22Rv1 (cell line): ENCODE data around the gene DNASE1L3.

Experiments used
- ZFX ChIP-seq: fragments of 450-650 bp; IDR thresholded peaks from 2 replicates; pipeline ENCODE4 v1.6.1; 2017; ENCODE audit warnings: antibody characterized with exemption, borderline replicate concordance
- TF ChIP-seq, protein P1 (sequence below): fragments of 450-650 bp; IDR thresholded peaks from 2 replicates; pipeline ENCODE4 v1.5.1; 2017; ENCODE audit warnings: mild to moderate bottlenecking

DNA sequence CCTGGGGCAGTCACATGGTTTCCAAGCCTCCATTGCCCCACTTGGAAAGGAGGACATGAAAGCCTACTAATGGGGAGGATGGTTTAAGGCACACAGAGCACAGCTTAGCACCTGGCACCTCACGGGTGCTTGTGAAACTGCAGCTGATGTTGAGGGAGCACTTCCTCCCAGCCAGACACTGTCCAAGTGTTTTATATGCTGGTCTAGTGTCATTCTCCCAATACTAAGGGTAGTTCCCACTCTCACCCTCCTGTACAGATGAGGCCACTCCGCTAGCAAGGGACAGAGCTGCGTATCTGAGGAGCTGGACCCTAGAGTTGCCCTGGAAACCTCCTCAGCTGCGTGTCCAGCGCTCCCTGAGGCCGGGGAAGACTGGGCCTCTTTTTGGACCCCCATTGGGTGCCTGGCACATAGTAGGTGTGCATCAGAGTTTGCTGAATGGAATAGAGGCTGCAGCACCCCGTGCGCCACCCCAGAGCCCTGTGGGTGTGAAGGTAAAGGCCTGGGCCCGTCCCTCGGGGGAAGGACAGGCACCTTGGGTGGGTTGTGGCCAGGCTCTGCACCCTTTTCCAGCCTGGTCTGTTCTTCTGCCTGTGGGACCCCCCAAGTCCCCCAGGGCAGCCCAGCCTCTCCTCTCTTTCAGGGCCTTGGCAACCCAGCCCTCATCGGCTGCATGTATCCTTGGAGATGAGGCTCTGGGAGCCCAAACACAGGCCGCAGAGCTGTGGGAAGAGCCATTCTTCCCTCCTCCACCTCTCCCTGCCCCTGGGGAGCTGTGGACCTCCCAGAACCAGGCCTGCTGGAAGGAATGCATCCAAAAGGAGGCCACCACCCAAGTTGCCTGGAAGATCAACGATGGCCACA is 31.3 kb downstream of the DNASE1L3 start:
- TF ChIP-seq, protein P1, sequence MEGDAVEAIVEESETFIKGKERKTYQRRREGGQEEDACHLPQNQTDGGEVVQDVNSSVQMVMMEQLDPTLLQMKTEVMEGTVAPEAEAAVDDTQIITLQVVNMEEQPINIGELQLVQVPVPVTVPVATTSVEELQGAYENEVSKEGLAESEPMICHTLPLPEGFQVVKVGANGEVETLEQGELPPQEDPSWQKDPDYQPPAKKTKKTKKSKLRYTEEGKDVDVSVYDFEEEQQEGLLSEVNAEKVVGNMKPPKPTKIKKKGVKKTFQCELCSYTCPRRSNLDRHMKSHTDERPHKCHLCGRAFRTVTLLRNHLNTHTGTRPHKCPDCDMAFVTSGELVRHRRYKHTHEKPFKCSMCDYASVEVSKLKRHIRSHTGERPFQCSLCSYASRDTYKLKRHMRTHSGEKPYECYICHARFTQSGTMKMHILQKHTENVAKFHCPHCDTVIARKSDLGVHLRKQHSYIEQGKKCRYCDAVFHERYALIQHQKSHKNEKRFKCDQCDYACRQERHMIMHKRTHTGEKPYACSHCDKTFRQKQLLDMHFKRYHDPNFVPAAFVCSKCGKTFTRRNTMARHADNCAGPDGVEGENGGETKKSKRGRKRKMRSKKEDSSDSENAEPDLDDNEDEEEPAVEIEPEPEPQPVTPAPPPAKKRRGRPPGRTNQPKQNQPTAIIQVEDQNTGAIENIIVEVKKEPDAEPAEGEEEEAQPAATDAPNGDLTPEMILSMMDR: no peak
- TF ChIP-seq ZFX: no peak
